GM21529 (cell line): ENCODE data around the gene CRYBG3.

Experiments
- ATAC-seq: cut with Tn5 transposase; IDR thresholded peaks from one replicate; pipeline ENCODE4 v1.9.1; 2021; ENCODE audit not compliant: unreplicated experiment

CRYBG3 gene

DNA sequence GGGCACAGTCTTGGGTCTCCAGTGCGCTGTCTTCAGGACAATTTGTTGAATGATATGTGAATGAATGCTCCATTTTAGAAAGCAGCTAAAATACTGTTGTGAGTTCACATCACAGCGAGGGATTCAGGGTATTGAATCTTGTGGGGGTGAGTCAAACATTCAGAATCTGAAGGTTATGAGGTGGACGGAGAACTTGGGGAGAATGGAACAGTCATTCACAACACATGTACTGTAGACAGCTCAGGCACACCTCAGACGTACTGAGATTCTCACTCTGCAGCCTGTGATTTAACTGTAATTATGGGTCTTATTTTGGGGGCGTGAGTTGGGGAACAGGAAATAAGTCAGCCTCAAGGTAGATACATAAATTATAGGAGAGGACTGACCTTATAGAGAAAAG lies 13.9 kb downstream of the CRYBG3 start:
- no peak for ATAC-seq

DNA sequence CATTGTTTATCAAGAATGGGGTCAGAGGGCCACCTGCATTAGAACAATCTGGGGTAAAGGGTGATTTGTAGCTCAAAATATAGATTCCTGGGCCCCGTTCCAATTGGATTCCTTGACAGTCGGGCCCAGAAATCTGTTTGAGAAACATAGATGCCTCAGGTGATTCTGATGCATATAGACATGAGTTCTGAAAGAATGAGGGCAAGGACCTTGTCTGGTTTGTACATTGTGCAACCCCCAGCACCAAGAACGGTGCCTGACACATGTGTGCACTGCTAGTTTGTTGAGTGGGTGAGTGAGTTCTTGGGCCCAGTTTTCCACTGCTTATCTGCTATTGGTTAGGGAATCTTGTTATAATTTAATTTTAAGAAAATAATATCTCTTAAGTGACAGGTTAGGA lies 16.6 kb downstream of the CRYBG3 start:
- no peak for ATAC-seq

DNA sequence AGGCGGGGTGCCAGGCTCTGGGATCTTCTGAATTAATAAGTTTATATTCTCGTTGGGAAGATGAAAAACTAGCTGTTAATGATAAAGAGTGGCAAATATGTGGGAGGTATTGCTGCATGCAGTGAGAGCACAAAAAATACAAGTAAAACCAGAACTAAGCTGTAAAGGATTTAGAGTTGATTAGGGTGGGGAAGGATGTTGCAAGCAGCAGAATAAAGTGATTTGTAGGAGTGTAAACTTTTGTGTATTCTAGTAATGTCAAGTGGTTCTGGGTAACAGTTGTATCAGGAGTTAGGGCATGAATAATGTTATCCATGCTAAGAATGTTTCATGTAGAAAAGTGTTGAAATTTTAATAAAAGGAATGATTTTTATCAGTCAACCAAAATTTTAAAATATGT lies 18.1 kb downstream of the CRYBG3 start:
- ATAC-seq, result no peak

DNA sequence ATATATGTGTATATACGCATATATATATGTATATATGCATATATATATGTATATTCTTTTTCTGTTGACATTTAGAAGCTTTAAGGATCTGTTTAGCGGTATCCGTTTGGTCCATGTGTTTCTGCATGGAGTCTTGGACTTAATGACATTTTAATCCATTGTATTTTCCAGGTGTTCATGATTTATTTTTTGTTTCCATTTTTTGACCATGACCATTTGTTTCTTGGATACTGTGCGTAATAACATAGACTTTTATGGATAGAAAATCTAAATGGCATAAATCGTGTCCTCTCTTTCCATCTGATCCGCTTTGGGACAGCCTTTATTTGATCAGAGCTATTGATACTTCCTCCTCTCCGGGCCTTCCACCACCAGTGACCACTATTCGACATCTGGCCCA lies 19.5 kb downstream of the CRYBG3 start:
- no peak for ATAC-seq

DNA sequence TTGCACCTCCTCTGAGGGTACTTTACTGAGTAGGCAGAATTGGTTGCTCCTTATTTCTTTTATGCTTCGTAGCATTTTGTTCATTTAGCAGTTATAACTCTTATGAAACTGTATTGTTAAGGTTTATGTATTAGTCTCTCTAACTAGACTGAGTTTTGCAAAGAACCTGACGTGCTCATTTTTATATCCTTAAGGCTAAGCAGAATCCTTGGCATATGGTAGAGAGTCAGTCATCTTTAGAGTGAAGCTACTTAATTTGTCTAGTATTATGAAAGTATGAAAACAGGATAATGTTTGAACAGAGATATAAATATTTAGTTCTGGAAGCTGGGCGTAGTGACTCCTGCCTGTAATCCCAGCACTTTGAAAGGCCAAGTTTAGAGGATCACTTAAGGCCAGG lies 20.1 kb downstream of the CRYBG3 start:
- no peak for ATAC-seq

DNA sequence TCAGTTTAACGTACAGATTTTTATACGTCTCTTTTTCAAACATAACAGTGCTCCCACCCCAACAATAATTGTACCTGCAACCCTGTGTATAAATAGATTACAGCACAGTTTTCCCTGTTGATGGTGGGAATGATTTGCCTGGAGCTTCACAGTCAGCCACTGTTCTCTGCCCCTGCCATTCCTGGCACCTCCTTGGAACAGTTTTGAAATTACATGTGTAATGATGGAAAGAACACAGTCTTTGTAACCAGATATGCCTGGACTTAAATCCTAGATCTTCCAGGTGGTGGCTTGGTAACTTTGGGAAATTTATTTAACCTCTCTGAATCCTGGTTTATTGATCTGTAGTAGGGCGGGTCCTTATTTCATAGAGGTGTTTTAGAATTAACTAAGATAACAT lies 27.0 kb downstream of the CRYBG3 start:
- no peak for ATAC-seq

DNA sequence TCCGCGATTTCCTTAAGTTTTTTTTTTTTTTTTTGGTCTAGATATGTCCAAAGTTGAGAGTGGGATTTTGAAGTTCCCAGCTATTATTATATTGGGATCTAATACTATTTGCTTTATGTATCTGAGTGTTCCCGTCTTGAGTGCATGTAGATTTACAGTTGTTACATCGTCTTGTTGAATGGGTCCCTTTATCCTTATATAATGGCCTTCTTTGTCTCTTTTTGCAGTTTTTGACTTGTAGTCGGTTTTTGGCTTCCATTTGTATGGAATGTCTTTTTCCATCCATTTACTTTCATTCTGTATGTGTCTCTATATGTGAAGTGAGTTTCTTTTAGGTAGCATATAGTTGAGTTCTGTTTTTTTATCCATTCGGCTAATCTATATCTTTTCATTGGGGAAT lies 35.6 kb downstream of the CRYBG3 start:
- no peak for ATAC-seq

DNA sequence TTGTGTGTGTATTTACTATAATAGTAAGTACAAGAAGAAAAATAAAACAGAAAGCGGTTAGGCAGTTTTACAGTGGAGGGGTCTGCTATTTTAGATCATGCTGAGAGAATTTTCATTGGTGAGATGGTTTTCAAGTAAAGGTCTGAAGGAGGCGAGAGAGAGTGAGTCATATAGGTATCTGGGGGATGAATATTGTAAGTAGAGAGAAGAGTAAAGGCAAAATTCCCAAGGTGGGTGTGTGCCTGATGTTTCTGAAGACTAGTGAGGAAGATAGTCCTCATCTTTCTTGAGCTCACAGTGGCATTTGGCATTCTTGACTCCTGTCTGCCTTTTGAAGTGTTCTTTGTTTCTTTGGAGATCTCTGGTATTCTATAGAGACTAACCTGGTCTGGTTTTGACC lies 38.6 kb downstream of the CRYBG3 start:
- ATAC-seq, result no peak

DNA sequence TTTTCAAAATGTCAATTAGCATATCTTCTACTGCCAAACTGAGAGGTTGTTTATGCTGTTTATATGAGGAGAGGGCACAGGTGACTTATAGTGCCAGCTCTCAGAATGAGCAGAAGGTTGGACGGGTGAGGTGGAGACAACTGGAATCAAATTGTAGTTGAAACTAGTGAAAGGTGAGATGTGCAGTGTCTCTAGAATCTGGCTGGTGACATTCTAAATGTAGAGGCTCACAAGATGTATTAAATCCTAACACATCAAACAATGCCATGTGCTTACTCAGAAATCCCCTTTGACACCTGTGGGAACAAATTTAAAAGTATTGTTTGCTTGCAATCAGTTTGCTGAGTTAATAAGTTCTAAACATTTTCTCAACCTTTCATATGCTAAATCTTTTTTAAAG lies 40.8 kb downstream of the CRYBG3 start:
- no peak for ATAC-seq

DNA sequence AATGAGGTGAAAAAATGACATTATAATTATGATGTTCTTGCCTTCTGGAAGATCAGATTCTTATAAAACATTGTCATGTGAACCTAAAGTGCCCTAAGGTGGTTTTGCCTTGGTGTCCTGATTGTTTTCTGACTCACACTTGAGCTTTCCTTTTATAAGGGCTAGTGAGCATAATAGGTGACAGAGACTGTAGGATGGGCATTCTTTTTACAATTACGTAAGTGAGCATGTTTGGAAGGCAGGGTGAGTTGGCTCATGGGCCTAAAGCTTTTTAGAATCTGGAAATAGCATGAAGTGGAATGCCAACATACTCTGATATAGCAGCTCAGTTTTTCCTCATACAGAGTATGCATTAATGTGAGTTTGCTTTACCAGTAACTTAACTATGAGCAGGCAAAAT lies 41.2 kb downstream of the CRYBG3 start:
- no peak for ATAC-seq

DNA sequence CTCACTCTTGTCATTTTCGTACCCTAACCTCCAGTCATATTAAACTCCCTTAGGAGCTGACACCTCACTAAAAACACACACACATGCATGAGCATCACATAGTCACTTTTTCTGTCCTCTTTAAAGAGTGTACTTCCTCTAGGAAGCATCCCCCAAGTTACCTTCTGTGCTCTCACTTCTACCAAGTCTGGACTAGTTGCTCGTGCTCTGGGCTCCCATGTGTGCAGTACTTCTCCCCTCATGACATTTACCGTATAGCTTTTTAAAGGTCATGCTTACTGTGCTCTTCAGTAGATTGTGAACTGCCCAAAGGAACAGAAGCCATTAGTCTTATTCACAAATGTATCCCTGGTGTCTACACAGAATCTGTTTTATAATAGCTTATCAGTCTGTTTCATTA lies 42.0 kb downstream of the CRYBG3 start:
- no peak for ATAC-seq

DNA sequence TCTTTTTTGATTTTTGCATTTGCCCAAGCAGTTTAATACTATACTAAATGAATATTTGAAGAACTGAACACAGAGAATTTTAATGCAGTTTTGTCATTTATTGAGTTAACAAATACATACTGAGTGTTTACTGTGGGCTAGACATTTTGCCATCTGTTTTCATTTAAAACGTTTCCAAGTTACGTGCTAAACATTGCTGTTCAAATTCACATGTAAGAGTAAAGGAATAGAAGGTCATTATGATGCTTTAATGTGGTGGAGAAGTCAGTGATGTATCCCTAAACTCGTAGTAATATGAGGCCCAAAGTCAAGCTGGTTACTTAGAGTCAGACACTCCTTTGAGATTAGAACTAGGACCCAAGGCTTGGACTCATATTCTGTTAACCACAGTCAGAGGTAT lies 49.4 kb downstream of the CRYBG3 start:
- ATAC-seq, result no peak

DNA sequence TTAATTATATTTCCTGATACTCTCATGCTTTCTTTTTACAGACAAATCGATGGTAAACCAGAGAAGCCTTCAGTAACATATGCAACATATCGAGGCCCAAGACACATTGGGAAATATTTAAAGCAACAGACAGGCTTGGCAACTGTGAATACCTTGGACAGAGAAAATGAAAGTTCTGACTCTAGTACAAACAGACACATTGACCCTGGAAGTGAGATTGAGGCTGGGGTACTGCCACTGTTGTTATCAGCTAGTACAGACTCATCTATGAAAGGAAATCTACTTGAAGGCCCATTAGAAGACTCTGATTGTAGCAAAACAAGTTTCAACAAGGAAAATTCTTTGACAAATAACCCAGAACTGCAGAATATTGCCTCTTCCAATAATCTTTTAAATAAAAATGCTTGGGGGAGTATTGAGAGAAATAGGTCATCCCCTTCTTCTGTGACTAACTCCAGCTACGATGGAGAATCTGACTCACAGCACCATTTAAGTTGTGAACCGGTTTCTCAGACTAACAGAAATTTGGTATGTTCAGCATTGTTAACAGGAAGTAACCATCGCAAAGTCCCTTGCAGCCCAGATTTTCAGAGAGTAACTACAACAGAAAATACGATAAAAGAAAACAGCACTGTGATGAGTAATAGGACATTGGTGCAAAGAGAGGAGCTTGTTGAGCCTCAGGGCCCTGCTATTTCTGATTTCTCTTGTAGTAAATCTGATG lies 50.2 kb downstream of the CRYBG3 start:
- ATAC-seq, result no peak

DNA sequence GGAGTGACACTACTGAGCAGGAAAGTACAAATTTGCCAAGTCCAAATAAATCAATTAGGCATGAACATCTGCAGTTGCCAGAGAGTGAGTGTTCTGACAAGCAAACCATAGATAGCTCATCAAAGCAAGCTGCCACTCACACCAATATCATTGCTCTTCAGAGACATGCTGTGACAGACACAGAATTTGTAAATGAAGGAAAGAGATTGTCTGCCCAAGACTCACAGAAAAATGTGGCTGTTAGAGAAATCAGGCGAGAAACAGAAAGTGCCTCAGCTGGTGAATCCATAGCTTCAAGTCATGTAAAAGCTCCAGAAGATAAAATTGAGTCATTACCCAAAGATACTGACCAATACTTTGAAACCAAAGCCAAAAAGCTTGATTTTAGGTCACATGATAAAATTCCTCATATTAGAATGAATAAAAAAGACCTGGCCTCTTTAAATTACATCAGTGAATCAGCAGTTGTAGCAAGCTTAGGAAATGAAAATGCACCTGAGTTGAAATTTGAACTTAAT lies 50.8 kb downstream of the CRYBG3 start:
- ATAC-seq, result no peak

DNA sequence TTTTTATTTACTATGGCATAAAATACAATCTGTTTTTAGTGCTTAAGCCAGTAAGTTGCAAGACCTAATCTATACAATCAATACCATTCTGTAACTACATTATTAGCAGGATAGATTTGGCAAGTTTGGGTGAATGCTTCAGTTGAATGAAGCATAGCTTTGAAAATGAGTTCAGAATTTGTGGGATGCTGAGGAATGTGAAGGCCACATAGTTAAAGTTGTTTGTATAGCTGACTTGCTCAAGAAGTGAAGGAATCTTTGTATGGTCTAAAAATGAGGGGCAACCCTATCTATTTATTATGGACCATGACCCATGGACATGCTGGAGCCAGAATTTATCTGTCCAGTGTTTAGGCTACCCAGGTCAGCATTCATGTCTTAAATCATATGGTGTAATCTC lies 58.5 kb downstream of the CRYBG3 start:
- no peak for ATAC-seq

DNA sequence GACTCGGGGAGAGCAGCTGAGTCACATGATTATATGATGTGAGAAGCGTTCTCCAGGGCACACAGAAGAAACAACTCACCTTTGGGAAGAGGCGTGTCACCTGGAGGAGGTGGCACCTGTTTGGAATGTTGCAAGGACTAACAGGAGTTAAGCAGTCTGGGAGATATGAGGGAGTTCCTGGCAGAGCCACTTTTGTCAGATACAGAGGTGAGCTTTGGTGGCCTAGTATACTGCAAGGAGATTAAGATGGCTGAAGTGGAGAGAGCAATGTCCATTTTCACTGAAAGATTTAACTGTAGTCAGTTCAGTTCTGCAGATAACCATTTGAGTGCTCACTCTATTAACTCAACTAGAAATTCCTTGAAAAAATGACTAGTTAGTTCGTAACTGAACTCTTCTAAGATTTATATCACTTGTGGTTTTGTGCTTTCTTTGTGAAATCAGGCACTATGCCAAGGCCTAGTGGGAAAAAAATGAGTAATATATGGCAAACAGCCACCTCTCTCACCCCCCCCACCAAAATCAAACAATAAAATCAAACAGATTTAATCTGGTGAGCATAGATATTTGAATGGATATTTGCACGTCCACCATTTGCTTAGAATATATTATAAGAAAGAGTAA lies 61.3 kb downstream of the CRYBG3 start:
- ATAC-seq, result no peak

DNA sequence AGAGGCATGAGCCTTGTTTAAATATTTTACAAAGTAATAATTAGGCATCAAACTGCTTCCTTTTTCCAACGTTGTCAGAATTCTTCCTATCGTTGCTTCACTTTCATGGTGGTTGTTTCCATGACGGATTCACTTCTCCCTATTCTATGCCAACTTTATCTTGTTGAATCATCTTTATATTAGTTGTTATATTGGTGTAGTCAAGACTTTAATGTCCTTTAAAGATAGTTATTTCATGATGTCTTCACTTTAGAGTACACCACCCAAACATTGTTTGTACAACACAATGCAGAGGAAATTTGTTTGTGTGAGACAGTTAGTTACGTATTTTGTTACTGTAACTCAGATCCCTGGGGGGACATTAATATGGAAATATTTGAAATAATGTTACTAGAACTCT lies 61.9 kb downstream of the CRYBG3 start:
- ATAC-seq, result no peak

DNA sequence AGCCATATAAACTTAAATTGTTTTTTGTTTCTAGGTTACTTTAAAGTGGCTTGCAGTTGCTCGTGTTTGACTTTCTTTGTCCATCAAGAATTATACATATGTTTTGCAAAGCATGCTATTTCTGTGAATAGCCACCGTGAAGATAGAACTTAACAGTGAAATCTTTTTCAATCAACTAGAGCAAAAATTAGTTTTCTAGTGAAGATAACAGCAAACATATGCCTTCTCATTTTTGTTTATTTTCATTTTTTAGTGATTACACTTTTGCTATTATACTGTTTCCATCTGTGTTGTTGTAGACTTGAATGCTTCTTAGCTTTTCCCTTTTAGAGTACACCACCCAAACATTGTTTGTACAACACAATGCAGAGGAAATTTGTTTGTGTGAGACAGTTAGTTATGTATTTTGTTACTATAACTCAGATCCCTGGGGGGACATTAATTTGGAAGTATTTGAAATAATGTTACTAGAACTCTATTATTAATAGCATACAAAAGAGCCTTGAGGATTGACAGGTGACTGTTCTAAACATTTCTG lies 62.8 kb downstream of the CRYBG3 start:
- ATAC-seq, result no peak

DNA sequence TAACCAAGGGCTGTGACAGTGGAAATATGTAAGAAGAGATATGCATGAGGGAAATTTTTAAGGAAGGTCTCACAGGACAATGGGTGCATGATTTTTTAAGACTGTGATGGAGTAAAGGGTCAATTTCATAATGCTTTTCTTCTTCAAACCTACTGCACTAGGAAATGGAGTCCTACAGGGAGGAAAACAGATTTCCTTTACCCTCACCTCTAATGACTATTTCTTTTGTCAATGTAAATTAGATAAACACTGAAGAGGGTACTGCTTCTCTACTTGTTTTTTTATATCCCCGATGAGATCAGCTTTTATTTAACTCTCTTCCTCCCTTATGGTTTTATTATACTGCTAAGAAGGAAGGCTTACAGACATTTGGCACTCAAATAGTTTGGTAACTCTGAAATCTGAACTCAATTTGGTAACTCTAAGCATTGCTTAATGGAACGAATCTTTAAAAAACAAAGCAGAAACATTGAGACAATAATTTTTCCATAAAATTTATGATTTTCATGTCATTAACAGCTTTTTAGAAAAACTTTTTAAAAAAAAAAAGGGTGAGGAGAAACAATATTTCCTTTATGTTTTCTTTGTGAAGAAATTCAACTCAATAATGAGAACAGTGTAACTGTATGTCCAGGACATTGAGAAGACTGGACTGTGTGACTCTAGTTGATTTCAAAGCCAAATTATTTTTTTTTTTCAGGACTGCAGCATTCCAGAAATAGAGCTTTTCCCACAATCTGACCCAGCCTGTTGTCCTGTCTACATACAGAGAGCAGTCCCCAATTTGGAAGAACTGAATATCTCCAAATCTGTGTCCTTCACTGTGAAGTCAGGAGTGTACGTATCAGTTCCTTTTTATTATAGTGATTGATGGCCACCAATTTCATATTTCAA lies 64.4 kb downstream of the CRYBG3 start:
- no peak for ATAC-seq

DNA sequence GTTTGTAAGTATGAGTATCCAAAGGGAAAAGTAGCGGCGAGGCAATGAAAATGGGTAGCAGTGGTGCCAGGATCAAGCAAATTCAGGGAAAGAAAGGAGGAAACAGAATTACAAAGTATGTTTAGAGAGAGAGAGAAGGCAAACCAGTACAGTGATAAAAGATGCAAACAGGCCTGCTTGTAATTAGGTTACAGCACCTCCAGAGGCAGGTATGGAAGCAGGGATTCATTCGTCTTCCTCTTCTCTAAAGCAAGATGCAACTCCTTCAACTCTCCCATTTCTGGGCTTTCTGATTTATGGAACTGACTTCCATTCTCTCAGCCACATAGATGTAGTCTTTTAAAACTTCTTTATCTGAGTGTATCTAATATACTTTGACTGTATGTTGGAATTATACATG lies 68.0 kb downstream of the CRYBG3 start:
- ATAC-seq, result no peak

DNA sequence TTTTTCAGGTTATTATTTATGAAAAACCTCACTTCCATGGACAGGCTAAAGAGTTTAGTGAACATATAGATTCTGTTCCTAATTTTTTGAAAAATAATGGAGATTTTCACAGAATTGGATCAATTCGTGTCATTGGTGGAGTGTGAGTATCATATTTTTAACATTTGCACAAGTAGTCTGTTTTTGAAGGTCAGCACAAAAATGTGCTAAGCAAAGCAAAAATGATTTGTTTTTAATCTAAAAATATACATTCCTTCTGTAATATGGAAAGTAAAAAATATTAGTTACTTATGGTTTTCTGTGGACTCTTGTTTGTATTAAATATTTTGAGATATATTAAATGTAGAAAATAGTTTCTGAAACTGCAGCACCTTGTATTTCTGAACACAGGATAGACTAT lies 71.0 kb downstream of the CRYBG3 start:
- ATAC-seq, result no peak

DNA sequence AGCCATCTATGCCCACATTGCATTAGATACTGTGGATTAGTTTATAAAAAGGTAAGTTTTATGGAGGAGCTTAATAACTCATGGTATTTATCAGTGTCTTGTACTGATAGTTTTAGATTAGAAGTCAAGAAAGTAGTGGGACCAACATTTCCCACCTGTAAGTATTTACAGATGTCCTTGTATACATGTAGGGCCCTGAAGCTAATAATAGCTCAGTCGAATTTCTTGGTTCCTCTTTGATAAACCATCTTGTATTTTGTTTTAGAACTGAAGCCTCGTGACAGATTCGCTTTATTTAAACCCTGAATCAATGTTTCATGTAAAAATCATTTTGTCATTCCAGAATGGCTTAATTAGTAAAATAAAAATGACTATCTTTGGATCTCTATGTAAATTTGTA lies 73.4 kb downstream of the CRYBG3 start:
- peak; percentile 90 for ATAC-seq
